GM12873 (cell line): ENCODE data around the gene PATZ1.

ENCODE experiments used
- TF ChIP-seq, protein P1 (sequence below): IDR thresholded peaks from 2 replicates; pipeline ENCODE4 v1.5.1; 2012; ENCODE audit warnings: low read depth, mild to moderate bottlenecking, moderate library complexity, low read length, control low read depth; ENCODE audit not compliant: insufficient read depth; ENCODE audit errors: missing control alignments

PATZ1 gene

DNA sequence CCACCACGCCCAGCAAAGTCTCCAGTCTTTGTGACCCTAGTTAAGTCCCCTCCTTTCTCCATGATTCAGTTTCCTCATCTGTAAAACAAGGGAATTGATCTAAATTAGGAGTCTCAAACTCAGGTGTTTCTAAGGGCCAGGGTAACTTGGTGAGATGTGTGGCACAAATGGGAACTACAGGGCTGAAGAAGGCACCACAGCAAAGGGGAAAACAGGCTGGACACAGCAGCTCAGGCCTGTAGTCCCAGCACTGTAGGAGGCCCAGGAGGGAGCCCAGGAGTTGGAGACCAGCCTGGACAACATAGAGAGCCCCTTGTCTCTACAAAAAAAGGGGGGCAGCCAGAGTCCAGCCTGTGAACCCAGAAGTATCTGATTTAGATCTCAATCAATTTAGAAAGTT, 15.6 kb upstream of the PATZ1 start:
- TF ChIP-seq, protein P1, sequence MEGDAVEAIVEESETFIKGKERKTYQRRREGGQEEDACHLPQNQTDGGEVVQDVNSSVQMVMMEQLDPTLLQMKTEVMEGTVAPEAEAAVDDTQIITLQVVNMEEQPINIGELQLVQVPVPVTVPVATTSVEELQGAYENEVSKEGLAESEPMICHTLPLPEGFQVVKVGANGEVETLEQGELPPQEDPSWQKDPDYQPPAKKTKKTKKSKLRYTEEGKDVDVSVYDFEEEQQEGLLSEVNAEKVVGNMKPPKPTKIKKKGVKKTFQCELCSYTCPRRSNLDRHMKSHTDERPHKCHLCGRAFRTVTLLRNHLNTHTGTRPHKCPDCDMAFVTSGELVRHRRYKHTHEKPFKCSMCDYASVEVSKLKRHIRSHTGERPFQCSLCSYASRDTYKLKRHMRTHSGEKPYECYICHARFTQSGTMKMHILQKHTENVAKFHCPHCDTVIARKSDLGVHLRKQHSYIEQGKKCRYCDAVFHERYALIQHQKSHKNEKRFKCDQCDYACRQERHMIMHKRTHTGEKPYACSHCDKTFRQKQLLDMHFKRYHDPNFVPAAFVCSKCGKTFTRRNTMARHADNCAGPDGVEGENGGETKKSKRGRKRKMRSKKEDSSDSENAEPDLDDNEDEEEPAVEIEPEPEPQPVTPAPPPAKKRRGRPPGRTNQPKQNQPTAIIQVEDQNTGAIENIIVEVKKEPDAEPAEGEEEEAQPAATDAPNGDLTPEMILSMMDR, result peak; percentile 16

DNA sequence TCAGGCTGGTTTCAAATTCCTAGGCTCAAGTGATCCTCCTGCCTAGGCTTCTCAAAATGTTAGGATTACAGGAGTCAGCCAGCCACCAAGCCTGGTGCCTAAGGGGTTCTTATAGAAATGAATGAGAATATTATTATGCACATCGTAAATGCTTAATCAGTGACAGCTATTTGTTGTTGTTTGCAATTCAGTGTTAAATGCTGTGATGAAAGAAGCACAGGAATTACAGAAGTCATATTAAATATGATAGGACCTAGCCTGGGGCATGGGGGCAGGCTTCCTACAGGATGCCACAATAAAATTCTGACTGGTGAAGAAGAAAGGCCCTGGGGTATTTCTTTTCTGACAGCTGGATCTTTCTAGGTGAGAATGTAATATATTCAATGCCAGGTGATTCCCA, 13.9 kb upstream of the PATZ1 start:
- TF ChIP-seq, protein P1, result no peak

DNA sequence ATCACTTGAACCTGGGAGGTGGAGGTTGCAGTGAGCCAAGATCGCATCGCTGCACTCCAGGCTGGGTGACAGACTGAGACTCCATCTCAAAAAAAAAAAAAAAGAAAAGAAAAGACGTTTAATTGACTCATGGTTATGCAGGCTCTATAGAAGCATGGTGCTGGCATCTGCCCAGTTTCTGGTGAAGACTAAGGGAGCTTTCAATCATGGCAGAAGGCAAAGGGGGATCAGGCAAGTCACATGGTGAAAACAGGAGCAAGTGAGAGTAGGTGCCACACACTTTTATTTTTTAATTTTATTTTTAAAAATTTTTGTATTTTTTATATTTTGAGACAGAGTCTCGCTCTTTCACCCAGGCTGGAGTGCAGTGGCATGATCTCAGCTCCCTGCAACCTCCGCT, 8.4 kb upstream of the PATZ1 start:
- TF ChIP-seq, protein P1, result no peak

DNA sequence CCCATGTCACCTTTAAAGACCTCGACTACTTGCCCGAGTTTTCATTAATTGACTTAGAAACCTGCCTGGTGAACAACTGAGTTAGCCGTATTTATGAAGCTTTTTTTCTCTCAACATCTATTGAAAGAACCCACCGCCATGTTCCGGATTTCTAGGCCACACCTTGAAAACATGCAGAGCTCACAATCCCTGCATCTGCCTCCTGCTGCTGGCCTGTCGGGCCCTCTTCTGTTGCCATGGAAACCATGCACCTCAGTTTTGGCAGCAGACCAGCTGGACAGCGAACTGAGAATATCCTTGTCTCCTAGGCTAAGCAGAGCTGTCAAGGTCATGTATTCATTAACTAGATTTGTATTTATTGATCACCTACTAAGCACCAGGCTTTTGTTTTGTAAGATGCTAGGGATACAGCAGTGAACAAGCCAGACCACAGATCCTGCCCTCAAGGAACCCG, 4.3 kb upstream of the PATZ1 start:
- TF ChIP-seq, protein P1, result no peak

DNA sequence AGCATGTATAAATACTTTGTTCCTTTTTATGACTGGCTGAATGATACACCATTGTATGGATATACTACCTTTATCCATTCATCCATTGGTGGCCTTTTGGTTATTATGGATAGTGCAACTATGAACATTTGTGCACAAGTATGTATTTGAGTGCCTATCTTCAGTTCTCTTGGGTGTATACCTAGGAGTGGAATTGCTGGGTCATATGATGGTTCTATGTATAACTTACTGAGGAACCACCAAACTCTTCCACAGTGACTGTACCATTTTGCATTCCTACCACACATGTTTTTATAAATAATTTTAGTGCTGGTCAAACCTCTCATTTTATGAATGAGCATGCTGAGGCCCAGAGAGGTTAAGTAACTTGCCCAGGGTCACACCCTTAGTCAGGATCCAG, 3.8 kb upstream of the PATZ1 start:
- TF ChIP-seq, protein P1, result no peak

DNA sequence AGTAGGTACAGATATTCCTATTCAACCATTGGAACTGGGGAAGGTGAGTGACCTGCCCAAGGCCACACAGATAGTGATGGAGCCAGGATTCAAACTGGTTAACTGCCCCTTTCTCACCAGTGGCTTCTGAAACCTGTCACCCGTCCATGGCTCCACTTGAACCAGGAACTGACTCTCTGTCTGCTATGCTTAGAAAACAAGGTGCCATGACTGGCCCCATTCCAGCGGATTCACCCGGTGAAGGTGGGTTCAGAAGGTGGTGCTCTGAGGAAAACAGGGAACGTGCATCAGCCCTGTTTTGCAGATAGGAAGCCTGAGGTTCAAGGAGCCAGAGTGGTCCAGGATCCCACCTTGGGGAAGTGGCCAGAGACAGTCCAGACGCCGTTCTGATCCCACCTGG, 2.6 kb upstream of the PATZ1 start:
- TF ChIP-seq, protein P1, result no peak

DNA sequence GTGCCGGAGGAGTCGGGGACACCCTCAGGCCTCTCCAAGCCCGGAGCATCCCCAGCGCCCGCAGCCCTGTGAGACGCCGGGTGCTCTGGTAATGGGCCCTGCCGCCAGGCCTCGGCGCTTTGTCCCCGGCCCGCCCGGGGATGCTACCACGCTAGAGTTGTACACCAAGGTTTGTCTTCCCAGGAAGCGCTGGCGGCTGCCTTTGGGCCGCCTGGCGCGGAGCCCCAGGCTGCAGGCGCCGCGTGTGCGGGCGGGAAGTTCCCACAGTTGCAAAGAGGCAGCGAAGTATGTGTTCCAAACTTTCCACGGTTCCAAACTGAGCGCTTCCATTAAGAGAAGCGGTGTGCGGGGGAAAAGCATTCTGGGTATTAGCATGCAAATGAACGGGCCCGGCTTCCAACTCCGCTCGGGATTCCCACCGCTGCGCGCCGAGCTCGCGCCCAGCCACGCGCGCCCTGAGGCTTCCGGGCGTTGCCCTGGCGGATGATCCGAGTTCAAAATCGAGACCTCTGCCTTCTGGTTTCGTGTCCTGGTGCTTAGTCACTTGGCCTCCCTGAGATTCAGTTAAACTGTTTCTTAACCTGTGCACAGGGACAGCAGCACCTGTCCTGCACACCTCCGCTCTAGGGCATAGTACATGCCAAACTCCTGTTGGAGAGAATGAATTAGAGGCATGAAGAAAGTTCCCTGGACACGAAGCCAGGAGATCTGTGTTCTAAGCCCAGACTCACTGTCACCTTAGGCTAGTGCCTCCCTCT, 1.3 kb upstream of the PATZ1 start:
- TF ChIP-seq, protein P1, result no peak
